ENCODE measurements around the gene MEX3C.

Gene MEX3C

DNA sequence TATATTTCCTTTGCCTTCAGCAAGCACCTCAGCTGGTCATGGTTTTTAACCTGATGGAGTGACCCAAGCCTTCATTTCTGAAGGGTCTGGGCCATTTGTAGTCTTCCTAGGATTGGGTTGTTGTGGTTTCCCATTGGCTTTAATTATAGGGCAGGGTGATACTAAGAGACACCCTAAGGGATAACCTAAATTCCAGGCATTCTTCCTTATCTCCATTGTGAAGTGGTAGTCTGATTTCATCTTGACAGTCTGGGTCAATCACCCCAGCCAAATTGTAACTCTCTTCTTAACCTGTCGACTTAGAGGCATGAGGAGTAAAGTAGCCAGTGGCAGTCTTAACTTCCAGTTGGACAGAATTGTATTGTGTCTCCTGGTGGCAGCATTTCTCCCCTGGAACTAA, 30.2 kb upstream of the MEX3C start:
- in situ Hi-C loops (cut with HindIII; ENCODE audit: low sequenced_read_pairs) = no loop called here
- TF ChIP-seq CTCF (IDR thresholded peaks at IDR 0.05; ENCODE audit: low read depth, low read length) = no peak
- no peak for DNase-seq (ENCODE audit: low read depth, low spot score)
- no peak overlapping the region for H3K4me3 ChIP-seq (ENCODE audit: low read depth, low read length)

- no peak overlapping the region for H3K4me3 ChIP-seq (ENCODE audit: low read depth, low read length)
- DNase-seq (ENCODE audit: low read depth, low spot score) = no peak
- no peak for TF ChIP-seq CTCF (IDR thresholded peaks at IDR 0.05; ENCODE audit: low read depth, low read length)
- in situ Hi-C loops (cut with HindIII; ENCODE audit: low sequenced_read_pairs) = no loop called here
Observed at GRCh38 chr18:51226587-51227350, 29.3 kb upstream of the MEX3C start.

DNA sequence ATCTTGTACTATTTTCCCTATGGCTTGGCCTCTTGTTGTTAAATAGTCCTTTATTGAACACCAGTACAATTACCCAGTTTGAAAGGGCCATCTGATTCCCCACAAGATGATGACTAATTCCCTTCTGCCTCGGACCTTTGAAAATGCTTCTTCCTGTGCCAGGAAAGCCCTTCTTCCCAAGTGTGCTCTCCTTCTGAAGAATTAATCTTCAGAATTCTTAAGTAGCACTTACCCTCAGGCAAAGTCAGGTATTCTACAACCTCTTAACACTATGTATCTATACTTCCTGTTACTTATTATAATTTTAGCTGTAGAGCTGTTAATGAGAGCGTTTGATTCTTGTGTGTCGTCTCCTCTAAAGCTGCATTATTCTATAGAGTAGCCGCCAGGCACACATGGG, 28.6 kb upstream of the MEX3C start:
- in situ Hi-C loops (cut with HindIII; ENCODE audit: low sequenced_read_pairs) = no loop called here
- no peak for DNase-seq (ENCODE audit: low read depth, low spot score)
- no peak overlapping the region for H3K4me3 ChIP-seq (ENCODE audit: low read depth, low read length)
- TF ChIP-seq CTCF (IDR thresholded peaks at IDR 0.05; ENCODE audit: low read depth, low read length) = no peak

- H3K4me3 ChIP-seq (ENCODE audit: low read depth, low read length) = no peak overlapping the region
- no peak for DNase-seq (ENCODE audit: low read depth, low spot score)
- no peak for TF ChIP-seq CTCF (IDR thresholded peaks at IDR 0.05; ENCODE audit: low read depth, low read length)
- in situ Hi-C loops (cut with HindIII; ENCODE audit: low sequenced_read_pairs) = no loop called here
Observed at GRCh38 chr18:51212606-51213005, 15.1 kb upstream of the MEX3C start.

DNA sequence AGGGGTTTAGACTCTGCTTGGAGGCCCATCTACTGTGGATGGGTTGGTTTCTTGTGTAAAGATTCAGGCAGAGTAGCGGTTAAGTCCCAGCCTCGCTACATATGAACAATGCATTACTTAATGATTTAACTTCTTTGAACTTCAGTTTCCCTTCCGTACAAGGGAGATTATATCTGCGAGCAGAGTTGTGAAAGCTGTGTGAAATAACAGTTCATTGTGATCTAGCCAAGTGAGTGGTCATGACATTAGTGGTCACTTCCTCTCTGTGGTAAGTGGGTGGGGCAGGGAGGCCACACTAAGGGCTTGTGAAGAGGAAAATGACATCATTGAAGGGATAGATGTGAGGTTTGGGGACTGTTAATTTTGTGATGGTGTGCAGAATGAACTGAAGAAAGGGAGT, 14.1 kb upstream of the MEX3C start:
- DNase-seq (ENCODE audit: low read depth, low spot score) = peak; percentile 84
- in situ Hi-C loops (cut with HindIII; ENCODE audit: low sequenced_read_pairs) = no loop called here
- H3K4me3 ChIP-seq (ENCODE audit: low read depth, low read length) = no peak overlapping the region
- no peak for TF ChIP-seq CTCF (IDR thresholded peaks at IDR 0.05; ENCODE audit: low read depth, low read length)

- H3K4me3 ChIP-seq (ENCODE audit: low read depth, low read length) = peak overlapping the region; percentile 90
- TF ChIP-seq CTCF (IDR thresholded peaks at IDR 0.05; ENCODE audit: low read depth, low read length) = no peak
- in situ Hi-C loops (cut with HindIII; ENCODE audit: low sequenced_read_pairs) = no loop called here
- peak; percentile 46 for DNase-seq (ENCODE audit: low read depth, low spot score)
Observed at GRCh38 chr18:51196811-51197660, 445 bp downstream of the MEX3C start.
